Smooth muscle cell (in vitro differentiated cells): Measurements from ENCODE around the gene TES. TPM values are rescaled to one million over a fixed set of nuclear protein-coding genes. Genes with fewer than 3 reads are reported as not detected.

Source experiments
- DNase-seq: peaks from one replicate; lab custom pipeline; 2025; ENCODE audit not compliant: unreplicated experiment; lab: John Stamatoyannopoulos, UW
- H2AFZ ChIP-seq: fragments of 200-600 bp; sonication (generic); 2 replicates; pipeline ENCODE4 v1.6.0; 2016; ENCODE audit warnings: antibody characterized with exemption, low read depth, mild to moderate bottlenecking
- H3F3A ChIP-seq: fragments of 200-600 bp; sonication (generic); 2 replicates; pipeline ENCODE4 v1.6.0; 2017; ENCODE audit warnings: antibody characterized with exemption, low read depth
- H3K27ac ChIP-seq: fragments of 200-600 bp; sonication (generic); 2 replicates; pipeline ENCODE4 v1.5.1; 2016; ENCODE audit warnings: low read depth, mild to moderate bottlenecking
- H3K27me3 ChIP-seq: fragments of 200-600 bp; sonication (generic); 2 replicates; pipeline ENCODE4 v1.6.1; 2016; ENCODE audit warnings: low read depth, mild to moderate bottlenecking
- H3K36me3 ChIP-seq: fragments of 200-600 bp; sonication (generic); 2 replicates; pipeline ENCODE4 v1.5.1; 2016; ENCODE audit warnings: low read depth
- H3K4me1 ChIP-seq: fragments of 200-600 bp; sonication (generic); 2 replicates; pipeline ENCODE4 v1.5.1; 2016; ENCODE audit warnings: low read depth
- H3K4me2 ChIP-seq: fragments of 200-600 bp; sonication (generic); 2 replicates; pipeline ENCODE4 v1.6.0; 2016; ENCODE audit warnings: mild to moderate bottlenecking
- H3K4me3 ChIP-seq: fragments of 200-600 bp; sonication (generic); 2 replicates; pipeline ENCODE4 v1.5.1; 2016; ENCODE audit warnings: mild to moderate bottlenecking
- H3K79me2 ChIP-seq: fragments of 200-600 bp; sonication (generic); 2 replicates; pipeline ENCODE4 v1.6.0; 2016; ENCODE audit warnings: low read depth, mild to moderate bottlenecking
- H3K9ac ChIP-seq: fragments of 200-600 bp; sonication (generic); 2 replicates; pipeline ENCODE4 v1.6.0; 2016; ENCODE audit warnings: low read depth
- H3K9me3 ChIP-seq: fragments of 200-600 bp; sonication (generic); replicated peaks from 2 replicates; pipeline ENCODE4 v1.5.1; 2016; ENCODE audit warnings: low read depth
- H4K20me1 ChIP-seq: fragments of 200-600 bp; sonication (generic); 2 replicates; pipeline ENCODE4 v1.6.0; 2016; ENCODE audit warnings: low read depth
- CTCF ChIP-seq: fragments of 200-600 bp; sonication (generic); IDR thresholded peaks from 2 replicates; pipeline ENCODE4 v1.5.1; 2017; ENCODE audit warnings: borderline replicate concordance, mild to moderate bottlenecking, antibody characterized with exemption; ENCODE audit not compliant: insufficient read depth, poor library complexity, severe bottlenecking
- WGBS: methylation state at CpG from one replicate; pipeline ENCODE4 v1.1.7; 2016; ENCODE audit warnings: low lambda C conversion rate; 5-methylcytosine and 5-hydroxymethylcytosine counted together
- polyA plus RNA-seq: library from polyadenylated mRNA; unstranded; fragments of >200 nt; fragmentation: Nextera tagmentation; extraction: Ambion mirVana; gene quantifications from 2 replicates; pipeline ENCODE4 v1.2.1, GENCODE V29; 2016
- total RNA-seq: library from RNA; depleted of rRNA; stranded (reverse); fragments of >200 nt; gene quantifications from 2 replicates; pipeline ENCODE4 v1.2.3, GENCODE V29; 2014

TES gene
- total and polyA plus RNA-seq, 2 experiments from 2014 or later = 74.6 to 149 TPM

- Histone ChIP-seq H3K36me3 (no peaks in the 10 kb centered on the region), H3K79me2 (no peaks in the 10 kb centered on the region), H3K4me1 (no peaks in the 10 kb centered on the region), H3K27me3 (no peaks in the 10 kb centered on the region), H3K4me2 (no peak overlapping the region), H3K9ac (no peak overlapping the region), H3K9me3 (peaks cover 4% of the 10 kb centered on the region), H3F3A (no peaks in the 10 kb centered on the region), H2AFZ (no peak overlapping the region), H3K27ac (no peak overlapping the region), H3K4me3 (no peak overlapping the region), H4K20me1 (no peaks in the 10 kb centered on the region)
- no peak for TF ChIP-seq CTCF
- no peak for DNase-seq
Measured at GRCh38 chr7:116290740-116291139, 80.4 kb downstream of the TES start.

GRCh38 chr7:116291937-116292336 is 81.6 kb downstream of the TES start:
- H3K79me2 ChIP-seq = no peaks in the 10 kb centered on the region
- TF ChIP-seq CTCF = no peak

GRCh38 chr7:116292381-116292780 is 82.0 kb downstream of the TES start:
- H3K79me2 ChIP-seq = no peaks in the 10 kb centered on the region
- H3K4me1 ChIP-seq = no peaks in the 10 kb centered on the region
- no peak for TF ChIP-seq CTCF
- H2AFZ ChIP-seq = no peak overlapping the region
- no peaks in the 10 kb centered on the region for H3F3A ChIP-seq
- H3K9ac ChIP-seq = no peak overlapping the region
- no peak overlapping the region for H3K4me3 ChIP-seq
- 87% methylated on average over 1 of the region's 1 CpG for WGBS
- no peaks in the 10 kb centered on the region for H3K36me3 ChIP-seq
- no peaks in the 10 kb centered on the region for H3K27me3 ChIP-seq
- no peak overlapping the region for H3K27ac ChIP-seq
- no peaks in the 10 kb centered on the region for H4K20me1 ChIP-seq
- peaks cover 4% of the 10 kb centered on the region for H3K9me3 ChIP-seq
- DNase-seq = no peak
- H3K4me2 ChIP-seq = no peak overlapping the region

More at GRCh38 chr7:116291937-116292336, 81.6 kb downstream of the TES start:
- Histone ChIP-seq H3K9me3 (peaks cover 4% of the 10 kb centered on the region), H3K9ac (no peak overlapping the region), H3K4me3 (no peak overlapping the region), H4K20me1 (no peaks in the 10 kb centered on the region), H3K4me1 (no peaks in the 10 kb centered on the region), H3F3A (no peaks in the 10 kb centered on the region), H3K27me3 (no peaks in the 10 kb centered on the region), H3K36me3 (no peaks in the 10 kb centered on the region), H3K27ac (no peak overlapping the region), H3K4me2 (no peak overlapping the region), H2AFZ (no peak overlapping the region)
- 90% methylated on average over 1 of the region's 1 CpG for whole genome bisulfite sequencing
- DNase-seq = no peak

GRCh38 chr7:116293139-116293538 is 82.8 kb downstream of the TES start:
- Histone ChIP-seq H3K4me1 (no peaks in the 10 kb centered on the region), H3K27ac (no peak overlapping the region), H3K9ac (no peak overlapping the region), H3K4me3 (no peak overlapping the region), H4K20me1 (no peaks in the 10 kb centered on the region), H3K79me2 (no peaks in the 10 kb centered on the region), H3K9me3 (peaks cover 4% of the 10 kb centered on the region), H2AFZ (no peak overlapping the region), H3K27me3 (no peaks in the 10 kb centered on the region), H3K36me3 (no peaks in the 10 kb centered on the region), H3K4me2 (no peak overlapping the region), H3F3A (no peaks in the 10 kb centered on the region)
- 72% methylated on average over 1 of the region's 1 CpG for WGBS
- no peak for DNase-seq
- TF ChIP-seq CTCF = peak; percentile 15
